Activated CD4-positive, alpha-beta T cell treated with anti-CD3 and anti-CD28 coated beads, Interleukin-2, amount 10 ng/mL, durations not matched to agents 7 days and 5 days (primary cell): ENCODE data around the gene HAPLN3. TPM values are rescaled to one million over a fixed set of nuclear protein-coding genes. Genes with fewer than 3 reads are reported as not detected.

ENCODE experiments used
- CTCF ChIA-PET: fragments of 350-600 bp; sonication (Branson Sonifier 250); formaldehyde crosslinking; loops from one replicate; lab custom pipeline; 2021; ENCODE audit warnings: antibody characterized with exemption; lab: Charles Lee
- POLR2A ChIA-PET: fragments of 350-600 bp; sonication (Branson Sonifier 250); formaldehyde crosslinking; loops from one replicate; lab custom pipeline; 2021; ENCODE audit warnings: antibody characterized with exemption; lab: Charles Lee
- DNase-seq: peaks from one replicate; pipeline ENCODE4 v3.0.0-alpha.2; 2020
- H3K27ac Mint-ChIP-seq: one replicate; pipeline ENCODE4 v1.8.0; 2021; ENCODE audit warnings: mild to moderate bottlenecking, moderate library complexity, mixed read lengths
- H3K27me3 Mint-ChIP-seq: one replicate; pipeline ENCODE4 v1.8.0; 2021; ENCODE audit warnings: mixed read lengths
- H3K36me3 Mint-ChIP-seq: one replicate; pipeline ENCODE4 v1.8.0; 2021; ENCODE audit warnings: low read depth, mixed read lengths
- H3K4me1 Mint-ChIP-seq: one replicate; pipeline ENCODE4 v1.8.0; 2021; ENCODE audit warnings: mixed read lengths
- H3K4me3 Mint-ChIP-seq: one replicate; pipeline ENCODE4 v1.8.0; 2021; ENCODE audit warnings: mild to moderate bottlenecking, moderate library complexity, mixed read lengths
- H3K9me3 Mint-ChIP-seq: one replicate; pipeline ENCODE4 v1.8.0; 2021; ENCODE audit warnings: mixed read lengths
- total RNA-seq, 2 experiments: library from RNA; stranded (reverse); gene quantifications; one replicate each; pipeline ENCODE4 v1.2.3, GENCODE V29; 2021

The HAPLN3 gene
- total RNA-seq, 2 experiments from 2014 or later, result 75.4 to 86.1 TPM

DNA sequence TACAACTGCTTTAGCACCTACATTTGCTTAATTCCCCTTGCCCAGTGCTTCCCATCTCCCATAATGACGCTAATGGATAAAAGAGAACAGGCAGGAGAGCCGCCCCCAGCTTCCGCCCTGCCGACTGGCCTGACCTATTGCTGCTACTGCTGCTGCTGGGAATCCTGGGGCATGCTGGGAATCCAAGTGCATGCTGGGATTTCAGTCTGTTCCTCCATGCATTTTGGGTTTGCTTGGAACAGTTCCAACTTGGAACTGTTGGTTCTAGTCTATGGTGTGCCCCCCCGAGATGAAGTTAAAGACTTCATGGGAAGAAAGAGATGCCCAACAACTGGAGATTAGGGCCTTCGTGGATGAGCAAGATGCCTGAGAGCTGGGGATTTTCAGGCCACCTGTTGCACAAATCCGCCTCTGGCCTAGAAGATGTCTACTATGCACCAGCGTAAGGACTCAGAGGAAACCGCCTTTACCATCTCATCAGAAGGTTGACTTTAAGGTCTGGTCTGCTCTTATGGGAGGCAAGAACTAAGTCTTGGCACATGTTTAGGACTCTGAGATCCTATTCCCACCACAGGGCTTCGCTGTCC is 29.0 kb downstream of the HAPLN3 start:
- no peaks in the 10 kb centered on the region for H3K4me1 Mint-ChIP-seq
- DNase-seq, result no peak
- CTCF ChIA-PET, result no interaction called here
- no peak overlapping the region for H3K4me3 Mint-ChIP-seq
- H3K36me3 Mint-ChIP-seq, result no peaks in the 10 kb centered on the region
- POLR2A ChIA-PET, result no interaction called here
- no peaks in the 10 kb centered on the region for H3K27me3 Mint-ChIP-seq
- no peaks in the 10 kb centered on the region for H3K9me3 Mint-ChIP-seq
- no peak overlapping the region for H3K27ac Mint-ChIP-seq

DNA sequence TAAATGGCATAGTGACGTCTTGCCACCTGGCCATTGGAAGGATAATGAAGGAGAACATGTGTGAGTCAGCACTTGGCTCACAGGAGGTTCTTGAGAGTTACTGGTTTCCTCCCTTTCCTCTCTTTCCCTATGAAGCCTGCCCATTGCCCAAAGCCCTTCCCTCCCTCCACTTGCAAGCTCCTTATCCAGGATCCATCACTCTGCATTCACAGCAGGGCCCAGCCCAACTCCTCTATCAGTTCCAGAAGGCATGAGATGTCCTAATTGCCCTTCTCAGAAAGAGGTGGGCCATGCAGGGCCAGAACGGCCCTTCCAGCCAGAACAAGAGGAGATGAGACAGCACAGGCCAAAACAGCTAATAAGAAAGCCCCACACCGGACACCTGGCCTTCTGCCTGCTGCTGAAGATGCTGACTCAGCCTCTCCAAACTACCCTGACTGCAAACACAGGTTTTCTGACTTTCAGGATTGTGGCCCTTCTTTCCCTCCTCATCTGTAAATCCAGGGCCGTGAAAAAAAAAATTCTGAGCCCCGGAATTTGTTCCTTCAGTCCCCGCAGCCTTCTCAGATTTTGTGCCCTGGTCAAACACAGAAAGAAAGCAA is 29.7 kb downstream of the HAPLN3 start:
- no peaks in the 10 kb centered on the region for H3K9me3 Mint-ChIP-seq
- H3K27ac Mint-ChIP-seq, result no peak overlapping the region
- H3K4me3 Mint-ChIP-seq, result no peak overlapping the region
- no peaks in the 10 kb centered on the region for H3K27me3 Mint-ChIP-seq
- no peak for DNase-seq
- no peaks in the 10 kb centered on the region for H3K4me1 Mint-ChIP-seq
- no peaks in the 10 kb centered on the region for H3K36me3 Mint-ChIP-seq
- ChIA-PET POLR2A (no interaction called here), CTCF (no interaction called here)

DNA sequence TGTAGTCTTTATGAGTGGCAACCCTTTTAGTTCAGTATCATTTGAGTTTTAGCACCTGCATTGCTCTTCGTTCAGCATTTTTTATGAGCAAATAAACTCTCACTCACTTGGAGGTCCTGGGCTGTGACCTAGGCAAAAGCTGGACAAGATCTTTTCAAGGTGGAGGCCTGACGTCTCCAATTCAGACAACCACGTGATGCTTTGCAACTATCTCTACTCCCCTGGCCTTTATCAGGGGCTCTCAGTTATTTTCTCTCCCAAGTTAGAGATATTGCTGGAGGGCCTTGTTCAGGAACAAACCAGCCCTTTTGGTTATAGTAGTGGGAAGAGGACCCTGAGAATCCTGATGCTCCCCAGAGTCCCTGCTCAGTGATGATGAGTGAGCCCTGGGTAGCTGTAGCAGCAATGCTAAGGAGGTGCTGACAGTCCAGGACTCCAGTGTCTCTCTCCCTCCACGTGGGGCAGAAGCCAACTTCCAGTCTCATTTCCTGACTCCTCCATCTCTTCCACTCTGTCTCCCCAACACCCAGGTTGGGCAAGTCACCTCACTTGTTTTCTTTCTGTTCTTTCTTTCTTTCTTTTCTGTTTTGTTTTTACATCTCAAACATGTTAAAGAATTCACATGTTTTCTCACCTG is 30.4 kb downstream of the HAPLN3 start:
- CTCF ChIA-PET, result no interaction called here
- Mint-ChIP-seq H3K27me3 (no peaks in the 10 kb centered on the region), H3K4me1 (no peaks in the 10 kb centered on the region), H3K36me3 (no peaks in the 10 kb centered on the region), H3K9me3 (no peaks in the 10 kb centered on the region), H3K4me3 (no peak overlapping the region), H3K27ac (no peak overlapping the region)
- POLR2A ChIA-PET, result no interaction called here
- no peak for DNase-seq

DNA sequence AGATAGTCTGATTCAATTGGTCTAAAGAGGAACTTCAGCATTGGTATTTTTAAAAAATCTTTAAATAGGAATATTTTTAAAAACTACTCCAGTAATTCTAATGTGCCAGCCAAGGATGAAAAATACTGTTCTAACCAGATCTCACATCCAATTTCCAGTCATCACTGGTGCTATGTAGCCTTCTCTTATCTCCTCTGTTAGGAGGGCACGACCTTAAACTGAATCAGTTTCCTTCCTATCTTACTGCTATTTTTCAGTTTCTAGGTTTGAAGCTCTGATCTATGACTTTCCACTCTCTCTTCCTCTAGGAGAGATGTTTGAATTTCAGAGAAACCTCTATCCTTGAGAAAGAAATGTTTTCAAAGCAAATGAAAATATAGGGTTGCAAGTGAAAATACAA is 31.9 kb downstream of the HAPLN3 start:
- Mint-ChIP-seq H3K36me3 (no peaks in the 10 kb centered on the region), H3K9me3 (no peaks in the 10 kb centered on the region), H3K27ac (no peak overlapping the region), H3K4me3 (no peak overlapping the region), H3K27me3 (no peaks in the 10 kb centered on the region), H3K4me1 (no peaks in the 10 kb centered on the region)
- ChIA-PET POLR2A (no interaction called here), CTCF (no interaction called here)
- no peak for DNase-seq

DNA sequence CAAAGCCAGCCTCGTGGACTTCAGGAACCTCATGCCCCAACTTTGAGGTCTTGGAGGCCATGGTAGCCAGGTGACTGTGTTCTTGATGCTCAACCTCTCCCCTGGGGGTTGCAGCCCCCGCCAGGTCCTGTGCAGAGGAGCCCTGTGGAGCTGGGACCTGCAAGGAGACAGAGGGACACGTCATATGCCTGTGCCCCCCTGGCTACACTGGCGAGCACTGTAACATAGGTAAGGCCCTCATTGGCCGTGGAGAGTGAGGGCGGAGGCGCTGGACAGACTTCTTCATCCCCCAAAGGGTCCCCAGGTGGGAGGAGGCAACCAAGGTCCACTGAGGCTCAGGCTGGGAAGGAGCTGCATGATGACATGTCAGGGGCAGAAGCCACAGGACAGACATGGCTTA is 35.1 kb downstream of the HAPLN3 start:
- H3K36me3 Mint-ChIP-seq, result no peaks in the 10 kb centered on the region
- CTCF ChIA-PET, result interaction anchor here (0.8 to 1.8 kb wide), 3 partner anchors 12 to 26 kb away, joined by 3 to 5 read pairs (median 3); no protein-coding TSS in a partner anchor
- POLR2A ChIA-PET, result no interaction called here
- H3K27ac Mint-ChIP-seq, result no peak overlapping the region
- H3K9me3 Mint-ChIP-seq, result peaks cover under 1% of the 10 kb centered on the region
- H3K27me3 Mint-ChIP-seq, result no peaks in the 10 kb centered on the region
- no peak for DNase-seq
- H3K4me1 Mint-ChIP-seq, result no peaks in the 10 kb centered on the region
- no peak overlapping the region for H3K4me3 Mint-ChIP-seq

DNA sequence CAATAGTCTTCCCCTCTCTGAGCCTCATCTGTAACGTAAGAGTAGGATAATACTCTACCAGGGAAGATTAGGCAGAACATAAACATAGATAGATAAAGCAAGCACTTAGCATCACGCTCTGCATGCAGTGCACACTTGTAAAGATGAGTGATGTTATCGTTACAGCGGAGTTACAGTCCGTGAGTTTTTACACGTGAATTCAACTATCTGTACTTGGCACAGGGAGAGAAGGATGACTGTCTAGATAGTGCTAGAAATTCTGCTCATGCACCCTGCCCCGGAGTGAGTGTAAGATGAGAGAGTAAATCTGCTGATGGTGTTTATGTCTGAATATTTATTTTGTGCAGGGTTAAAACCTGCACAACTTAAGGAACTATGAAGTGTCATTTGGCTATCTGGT is 35.8 kb downstream of the HAPLN3 start:
- POLR2A ChIA-PET, result no interaction called here

DNA sequence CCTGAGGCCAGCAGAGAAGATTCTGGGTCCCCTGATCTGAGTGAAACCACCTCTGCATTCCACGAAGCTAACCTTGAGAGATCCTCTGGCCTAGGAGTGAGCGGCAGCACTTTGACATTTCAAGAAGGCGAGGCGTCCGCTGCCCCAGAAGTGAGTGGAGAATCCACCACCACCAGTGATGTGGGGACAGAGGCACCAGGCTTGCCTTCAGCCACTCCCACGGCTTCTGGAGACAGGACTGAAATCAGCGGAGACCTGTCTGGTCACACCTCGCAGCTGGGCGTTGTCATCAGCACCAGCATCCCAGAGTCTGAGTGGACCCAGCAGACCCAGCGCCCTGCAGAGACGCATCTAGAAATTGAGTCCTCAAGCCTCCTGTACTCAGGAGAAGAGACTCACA is 36.4 kb downstream of the HAPLN3 start:
- H3K36me3 Mint-ChIP-seq, result peaks cover 2% of the 10 kb centered on the region
- no peak overlapping the region for H3K4me3 Mint-ChIP-seq
- ChIA-PET CTCF (interaction anchor here (0.6 to 1.8 kb wide), 3 partner anchors 13 to 34 kb away, joined by 3 to 5 read pairs (median 3); no protein-coding TSS in a partner anchor), POLR2A (no interaction called here)
- H3K27ac Mint-ChIP-seq, result no peak overlapping the region
- H3K27me3 Mint-ChIP-seq, result no peaks in the 10 kb centered on the region
- DNase-seq, result no peak
- peaks cover 9% of the 10 kb centered on the region for H3K9me3 Mint-ChIP-seq
- H3K4me1 Mint-ChIP-seq, result no peaks in the 10 kb centered on the region

More for the DNA sequence above, 35.8 kb downstream of the HAPLN3 start:
- H3K27ac Mint-ChIP-seq, result no peak overlapping the region
- no peaks in the 10 kb centered on the region for H3K4me1 Mint-ChIP-seq
- CTCF ChIA-PET, result interaction anchor here (1.0 to 1.8 kb wide), 2 partner anchors 13 to 24 kb away, joined by 3 to 5 read pairs; no protein-coding TSS in a partner anchor
- H3K9me3 Mint-ChIP-seq, result peaks cover 7% of the 10 kb centered on the region
- no peaks in the 10 kb centered on the region for H3K27me3 Mint-ChIP-seq
- no peak for DNase-seq
- H3K36me3 Mint-ChIP-seq, result peaks cover under 1% of the 10 kb centered on the region
- no peak overlapping the region for H3K4me3 Mint-ChIP-seq

DNA sequence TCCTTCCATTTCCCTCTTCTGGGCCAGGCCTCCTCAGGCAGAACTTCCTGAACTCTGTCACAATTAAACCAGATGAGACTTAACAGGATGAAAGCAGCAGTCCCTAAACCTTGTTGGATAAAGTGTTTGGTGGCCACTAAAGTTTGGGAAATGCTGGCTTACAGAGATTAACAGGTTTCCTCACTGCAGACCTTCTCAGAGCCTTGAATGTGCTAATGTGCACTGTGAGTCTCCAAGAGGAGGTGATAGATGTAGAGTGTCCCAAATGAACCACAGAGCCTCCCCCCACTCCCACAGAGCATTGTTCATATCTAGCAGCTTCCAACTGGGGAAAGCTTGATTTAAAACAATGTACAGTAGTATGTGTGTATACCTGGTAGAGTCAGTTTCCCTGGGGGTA is 42.9 kb downstream of the HAPLN3 start:
- DNase-seq, result no peak
- Mint-ChIP-seq H3K4me3 (no peak overlapping the region), H3K36me3 (peaks cover 2% of the 10 kb centered on the region), H3K4me1 (no peaks in the 10 kb centered on the region), H3K27me3 (no peaks in the 10 kb centered on the region), H3K27ac (no peak overlapping the region), H3K9me3 (peaks cover 9% of the 10 kb centered on the region)
- CTCF ChIA-PET, result no interaction called here
- POLR2A ChIA-PET, result no interaction called here

DNA sequence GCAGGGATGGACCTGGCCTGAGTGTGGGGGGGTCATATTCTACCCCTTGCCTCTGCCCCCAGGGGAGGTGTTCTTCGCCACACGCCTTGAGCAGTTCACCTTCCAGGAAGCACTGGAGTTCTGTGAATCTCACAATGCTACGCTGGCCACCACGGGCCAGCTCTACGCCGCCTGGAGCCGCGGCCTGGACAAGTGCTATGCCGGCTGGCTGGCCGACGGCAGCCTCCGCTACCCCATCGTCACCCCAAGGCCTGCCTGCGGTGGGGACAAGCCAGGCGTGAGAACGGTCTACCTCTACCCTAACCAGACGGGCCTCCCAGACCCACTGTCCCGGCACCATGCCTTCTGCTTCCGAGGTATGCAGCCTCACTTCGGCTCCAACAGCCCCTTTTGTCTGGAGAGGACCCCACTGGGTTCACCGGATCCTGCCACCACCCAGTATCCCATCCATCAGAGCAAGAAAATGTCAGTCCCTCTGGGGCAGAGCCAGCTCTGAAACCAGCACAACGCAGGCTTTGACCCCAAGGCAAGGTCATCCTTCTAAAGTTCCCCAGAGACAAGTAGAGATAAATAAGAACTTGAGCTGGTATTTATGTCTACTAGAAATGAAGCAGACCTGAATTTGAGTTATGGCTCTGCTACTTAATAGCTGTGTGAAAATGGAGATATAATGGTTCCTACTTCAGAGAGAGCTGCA is 45.8 kb downstream of the HAPLN3 start:
- Mint-ChIP-seq H3K4me3 (no peak overlapping the region), H3K27ac (no peak overlapping the region), H3K9me3 (peaks cover 1% of the 10 kb centered on the region), H3K36me3 (peaks cover 1% of the 10 kb centered on the region), H3K4me1 (peaks cover 5% of the 10 kb centered on the region), H3K27me3 (no peaks in the 10 kb centered on the region)
- DNase-seq, result no peak
- POLR2A ChIA-PET, result no interaction called here
- CTCF ChIA-PET, result no interaction called here

DNA sequence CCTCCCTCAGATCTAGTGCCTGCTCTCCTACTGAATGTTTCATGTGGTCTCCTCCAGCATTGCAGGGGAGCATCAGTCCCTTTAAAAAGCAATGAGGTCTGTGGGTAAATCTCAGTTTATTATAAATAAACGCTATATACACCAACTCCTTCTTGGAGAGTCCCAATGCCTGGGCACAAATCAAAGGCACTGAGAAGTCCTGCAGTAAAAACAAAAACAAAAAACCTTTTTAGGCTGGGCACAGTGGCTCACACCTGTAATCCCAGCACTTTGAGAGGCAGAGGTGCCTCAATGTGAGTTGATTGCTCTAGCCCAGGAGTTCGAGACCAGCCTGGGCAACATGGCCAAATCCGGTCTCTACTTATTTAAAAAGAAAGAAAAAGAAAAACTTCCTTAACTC is 47.1 kb downstream of the HAPLN3 start:
- no peak overlapping the region for H3K4me3 Mint-ChIP-seq
- H3K27ac Mint-ChIP-seq, result no peak overlapping the region
- H3K36me3 Mint-ChIP-seq, result no peaks in the 10 kb centered on the region

DNA sequence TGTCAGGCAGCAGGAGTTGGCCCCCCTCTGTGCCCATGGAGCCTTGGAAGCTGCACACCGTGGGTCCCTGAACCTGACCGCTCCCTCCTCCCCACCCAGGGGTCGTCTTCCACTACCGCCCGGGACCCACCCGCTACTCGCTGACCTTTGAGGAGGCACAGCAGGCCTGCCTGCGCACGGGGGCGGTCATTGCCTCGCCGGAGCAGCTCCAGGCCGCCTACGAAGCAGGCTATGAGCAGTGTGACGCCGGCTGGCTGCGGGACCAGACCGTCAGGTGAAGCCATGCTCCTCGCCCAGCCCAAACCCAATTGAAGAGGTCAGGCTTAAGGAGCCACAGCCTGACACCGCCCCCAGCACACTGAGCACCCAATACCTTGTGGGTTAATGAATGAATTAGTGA is 48.2 kb downstream of the HAPLN3 start:
- CTCF ChIA-PET, result no interaction called here
- Mint-ChIP-seq H3K4me3 (no peak overlapping the region), H3K9me3 (no peaks in the 10 kb centered on the region)

More for the DNA sequence above, 47.1 kb downstream of the HAPLN3 start:
- Mint-ChIP-seq H3K4me1 (peaks cover 6% of the 10 kb centered on the region), H3K9me3 (no peaks in the 10 kb centered on the region), H3K27me3 (no peaks in the 10 kb centered on the region)
- ChIA-PET CTCF (no interaction called here), POLR2A (no interaction called here)
- no peak for DNase-seq

DNA sequence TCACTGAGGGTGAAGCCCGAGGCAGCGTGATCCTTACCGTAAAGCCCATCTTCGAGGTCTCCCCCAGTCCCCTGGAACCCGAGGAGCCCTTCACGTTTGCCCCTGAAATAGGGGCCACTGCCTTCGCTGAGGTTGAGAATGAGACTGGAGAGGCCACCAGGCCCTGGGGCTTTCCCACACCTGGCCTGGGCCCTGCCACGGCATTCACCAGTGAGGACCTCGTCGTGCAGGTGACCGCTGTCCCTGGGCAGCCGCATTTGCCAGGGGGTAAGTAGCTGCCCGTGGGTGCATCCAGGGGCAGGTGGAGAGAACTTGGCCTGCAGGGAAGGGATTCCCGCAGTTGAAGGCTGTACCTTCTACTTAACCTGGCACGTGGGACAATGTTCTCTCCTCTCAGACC is 49.7 kb downstream of the HAPLN3 start:
- ChIA-PET POLR2A (no interaction called here), CTCF (no interaction called here)
- peaks cover 6% of the 10 kb centered on the region for H3K4me1 Mint-ChIP-seq
- H3K4me3 Mint-ChIP-seq, result no peak overlapping the region
- no peaks in the 10 kb centered on the region for H3K36me3 Mint-ChIP-seq
- no peaks in the 10 kb centered on the region for H3K9me3 Mint-ChIP-seq
- no peak overlapping the region for H3K27ac Mint-ChIP-seq
- no peak for DNase-seq
- no peaks in the 10 kb centered on the region for H3K27me3 Mint-ChIP-seq

More for the DNA sequence above, 48.2 kb downstream of the HAPLN3 start:
- H3K27ac Mint-ChIP-seq, result no peak overlapping the region
- peaks cover 6% of the 10 kb centered on the region for H3K4me1 Mint-ChIP-seq
- no peaks in the 10 kb centered on the region for H3K36me3 Mint-ChIP-seq
- no peaks in the 10 kb centered on the region for H3K27me3 Mint-ChIP-seq
- POLR2A ChIA-PET, result no interaction called here
- no peak for DNase-seq

DNA sequence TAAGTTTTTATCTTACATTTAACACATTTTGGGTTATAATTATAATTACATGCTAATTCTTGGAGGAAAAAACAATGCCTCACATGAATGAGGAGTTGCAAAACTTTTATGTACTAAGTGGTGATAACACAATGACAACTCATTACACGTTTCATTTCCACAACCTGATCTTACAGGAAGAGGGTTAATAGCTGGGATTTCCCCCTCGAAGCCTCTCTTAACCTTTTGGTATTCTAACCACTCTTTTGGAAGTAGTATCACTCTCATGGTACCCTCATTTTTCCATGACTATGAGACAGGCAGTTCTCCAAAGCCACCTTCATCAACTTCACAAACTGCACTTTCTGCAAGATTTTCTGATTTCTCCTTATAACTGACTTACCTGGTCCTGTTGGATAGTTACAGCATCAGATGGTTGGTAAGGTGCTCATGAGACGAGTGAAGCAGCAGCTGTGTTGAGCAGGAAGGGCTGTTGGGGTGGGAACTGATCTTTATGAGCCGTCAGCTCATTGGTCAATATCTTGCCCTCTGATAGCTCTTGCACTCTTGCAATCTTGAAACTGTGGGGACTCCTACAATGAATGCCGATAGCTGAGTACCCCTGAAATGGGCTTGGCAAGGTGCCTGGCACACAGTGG is 50.5 kb downstream of the HAPLN3 start:
- ChIA-PET CTCF (no interaction called here), POLR2A (no interaction called here)
- Mint-ChIP-seq H3K9me3 (no peaks in the 10 kb centered on the region), H3K4me1 (peaks cover 6% of the 10 kb centered on the region), H3K27ac (no peak overlapping the region), H3K27me3 (no peaks in the 10 kb centered on the region), H3K36me3 (no peaks in the 10 kb centered on the region), H3K4me3 (no peak overlapping the region)
- no peak for DNase-seq
